DOHH2 (cell line): Measurements from ENCODE around the gene CHD9.

ENCODE experiments used
- H3F3A ChIP-seq: fragments of 200-600 bp; sonication (generic), shearing (Covaris generic); 2 replicates; pipeline ENCODE4 v1.6.0; 2016; ENCODE audit warnings: antibody characterized with exemption, mild to moderate bottlenecking; ENCODE audit not compliant: control insufficient read depth, insufficient read depth
- H3K27ac ChIP-seq: fragments of 200-600 bp; sonication (generic); 2 replicates; pipeline ENCODE4 v1.5.1; 2014; ENCODE audit warnings: low read depth, mild to moderate bottlenecking, low read length, moderate library complexity
- H3K27me3 ChIP-seq: fragments of 200-600 bp; sonication (generic); 2 replicates; pipeline ENCODE4 v1.6.1; 2014; ENCODE audit warnings: mild to moderate bottlenecking, low read length, mixed read lengths; ENCODE audit not compliant: control insufficient read depth
- H3K36me3 ChIP-seq: fragments of 200-600 bp; sonication (generic); 2 replicates; pipeline ENCODE4 v1.6.1; 2014; ENCODE audit warnings: mild to moderate bottlenecking, low read length, moderate library complexity, mixed read lengths; ENCODE audit not compliant: control insufficient read depth
- H3K4me1 ChIP-seq: fragments of 200-600 bp; sonication (generic); 2 replicates; pipeline ENCODE4 v1.6.1; 2014; ENCODE audit warnings: mild to moderate bottlenecking, low read length, mixed read lengths; ENCODE audit not compliant: control insufficient read depth
- H3K4me2 ChIP-seq: fragments of 200-600 bp; sonication (generic); 2 replicates; pipeline ENCODE4 v1.6.0; 2014; ENCODE audit warnings: mild to moderate bottlenecking, low read length, moderate library complexity
- H3K4me3 ChIP-seq: fragments of 200-600 bp; sonication (generic); 2 replicates; pipeline ENCODE4 v1.5.1; 2014; ENCODE audit warnings: mild to moderate bottlenecking, low read length, mixed read lengths
- H3K79me2 ChIP-seq: fragments of 200-600 bp; sonication (generic); 2 replicates; pipeline ENCODE4 v1.6.1; 2014; ENCODE audit warnings: mild to moderate bottlenecking, low read length, mixed read lengths; ENCODE audit not compliant: control insufficient read depth
- H3K9me2 ChIP-seq: fragments of 200-600 bp; sonication (generic); replicated peaks from 2 replicates; pipeline ENCODE4 v1.6.1; 2014; ENCODE audit warnings: mild to moderate bottlenecking, low read length, mixed read lengths; ENCODE audit not compliant: control insufficient read depth
- H3K9me3 ChIP-seq: fragments of 200-600 bp; sonication (generic); 2 replicates; pipeline ENCODE4 v1.6.1; 2014; ENCODE audit warnings: antibody characterized with exemption, low read length, mixed read lengths; ENCODE audit not compliant: control insufficient read depth, insufficient read depth
- H4K20me1 ChIP-seq: fragments of 200-600 bp; sonication (generic); 2 replicates; pipeline ENCODE4 v1.6.0; 2014; ENCODE audit warnings: low read depth, mild to moderate bottlenecking, antibody characterized with exemption, low read length, moderate library complexity; ENCODE audit not compliant: control insufficient read depth, insufficient read depth
- EZH2phosphoT487 ChIP-seq: fragments of 200-600 bp; sonication (generic); IDR thresholded peaks from 2 replicates; pipeline ENCODE4 v1.6.1; 2017; ENCODE audit warnings: borderline replicate concordance, mild to moderate bottlenecking, antibody characterized with exemption, low read length, moderate library complexity, mixed read lengths
- TF ChIP-seq, protein P1 (sequence below): fragments of 200-600 bp; sonication (generic); IDR thresholded peaks from one replicate; pipeline ENCODE4 v1.5.1; 2014; ENCODE audit warnings: antibody characterized with exemption, mild to moderate bottlenecking, low read depth, low read length; ENCODE audit not compliant: poor library complexity, severe bottlenecking

The CHD9 gene

DNA sequence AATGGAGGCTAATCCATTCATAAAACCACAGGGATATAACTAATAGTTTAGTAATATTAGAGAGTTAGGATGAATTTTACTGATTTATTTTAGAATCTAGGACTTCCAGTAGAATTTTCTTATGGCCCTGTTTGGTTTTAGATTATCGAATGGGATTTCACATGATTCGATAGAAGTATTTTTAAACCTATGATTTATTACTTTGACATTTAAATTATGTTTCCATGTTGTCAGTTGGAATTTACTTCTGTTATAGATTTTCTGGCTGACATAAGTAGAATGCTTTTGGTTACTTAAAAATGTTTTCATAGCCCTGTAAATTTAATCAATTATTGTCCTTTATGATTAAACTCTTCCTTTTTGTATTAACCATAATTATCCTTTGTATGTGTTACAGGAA, 158.8 kb downstream of the CHD9 start:
- no peaks in the 10 kb centered on the region for H4K20me1 ChIP-seq
- H3K79me2 ChIP-seq: peaks cover 83% of the 10 kb centered on the region
- no peak overlapping the region for H3K4me3 ChIP-seq
- TF ChIP-seq EZH2phosphoT487: no peak
- TF ChIP-seq, protein P1, sequence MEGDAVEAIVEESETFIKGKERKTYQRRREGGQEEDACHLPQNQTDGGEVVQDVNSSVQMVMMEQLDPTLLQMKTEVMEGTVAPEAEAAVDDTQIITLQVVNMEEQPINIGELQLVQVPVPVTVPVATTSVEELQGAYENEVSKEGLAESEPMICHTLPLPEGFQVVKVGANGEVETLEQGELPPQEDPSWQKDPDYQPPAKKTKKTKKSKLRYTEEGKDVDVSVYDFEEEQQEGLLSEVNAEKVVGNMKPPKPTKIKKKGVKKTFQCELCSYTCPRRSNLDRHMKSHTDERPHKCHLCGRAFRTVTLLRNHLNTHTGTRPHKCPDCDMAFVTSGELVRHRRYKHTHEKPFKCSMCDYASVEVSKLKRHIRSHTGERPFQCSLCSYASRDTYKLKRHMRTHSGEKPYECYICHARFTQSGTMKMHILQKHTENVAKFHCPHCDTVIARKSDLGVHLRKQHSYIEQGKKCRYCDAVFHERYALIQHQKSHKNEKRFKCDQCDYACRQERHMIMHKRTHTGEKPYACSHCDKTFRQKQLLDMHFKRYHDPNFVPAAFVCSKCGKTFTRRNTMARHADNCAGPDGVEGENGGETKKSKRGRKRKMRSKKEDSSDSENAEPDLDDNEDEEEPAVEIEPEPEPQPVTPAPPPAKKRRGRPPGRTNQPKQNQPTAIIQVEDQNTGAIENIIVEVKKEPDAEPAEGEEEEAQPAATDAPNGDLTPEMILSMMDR: no peak
- H3K36me3 ChIP-seq: peaks cover 25% of the 10 kb centered on the region
- peaks cover 52% of the 10 kb centered on the region for H3K4me1 ChIP-seq
- no peak overlapping the region for H3K27ac ChIP-seq
- H3K9me2 ChIP-seq: no peaks in the 10 kb centered on the region
- no peaks in the 10 kb centered on the region for H3K9me3 ChIP-seq
- H3K4me2 ChIP-seq: no peak overlapping the region
- H3F3A ChIP-seq: peaks cover 17% of the 10 kb centered on the region
- H3K27me3 ChIP-seq: no peaks in the 10 kb centered on the region

DNA sequence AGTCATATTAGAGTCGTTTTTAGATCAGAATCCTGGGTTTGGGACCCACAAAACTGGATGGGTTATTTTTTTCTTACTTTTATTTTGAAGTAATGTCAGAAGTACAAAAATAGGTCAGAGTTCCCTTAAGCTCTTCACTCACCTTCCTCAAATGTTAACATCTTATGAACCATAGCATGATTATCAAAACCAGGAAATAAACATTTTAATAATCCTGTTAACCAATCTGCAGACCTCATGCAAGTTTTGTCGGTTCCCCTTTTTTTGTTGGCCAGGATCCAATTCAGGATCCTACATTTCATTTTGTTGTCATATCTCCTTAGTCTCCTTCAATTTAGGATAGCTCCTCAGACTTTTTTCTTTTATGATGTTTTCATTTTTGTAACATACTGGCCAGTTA, 162.0 kb downstream of the CHD9 start:
- H3K27me3 ChIP-seq: no peaks in the 10 kb centered on the region
- peaks cover 62% of the 10 kb centered on the region for H3K4me1 ChIP-seq
- TF ChIP-seq, protein P1: no peak
- H3K4me3 ChIP-seq: peak overlapping the region; percentile 11; the same call in 1 of the 2 replicates
- H3K27ac ChIP-seq: peak overlapping the region; percentile 28
- H3K36me3 ChIP-seq: peaks cover 13% of the 10 kb centered on the region
- H3K4me2 ChIP-seq: peak overlapping the region; percentile 35
- H3K9me2 ChIP-seq: no peaks in the 10 kb centered on the region
- H3K79me2 ChIP-seq: peaks cover 81% of the 10 kb centered on the region
- peaks cover 28% of the 10 kb centered on the region for H3F3A ChIP-seq
- H4K20me1 ChIP-seq: peaks cover 3% of the 10 kb centered on the region; the same call in 1 of the 2 replicates
- H3K9me3 ChIP-seq: no peaks in the 10 kb centered on the region

GRCh38 chr16:53219371-53219770, 164.6 kb downstream of the CHD9 start:
- peaks cover 53% of the 10 kb centered on the region for H3K4me1 ChIP-seq
- TF ChIP-seq, protein P1: no peak
- H3K4me3 ChIP-seq: no peak overlapping the region
- H3K27ac ChIP-seq: peak overlapping the region; percentile 59
- peaks cover 28% of the 10 kb centered on the region for H3K36me3 ChIP-seq
- no peaks in the 10 kb centered on the region for H3K9me3 ChIP-seq
- peaks cover 67% of the 10 kb centered on the region for H3K79me2 ChIP-seq
- no peaks in the 10 kb centered on the region for H3K27me3 ChIP-seq
- H3F3A ChIP-seq: peaks cover 23% of the 10 kb centered on the region
- no peaks in the 10 kb centered on the region for H3K9me2 ChIP-seq
- peaks cover 3% of the 10 kb centered on the region; the same call in 1 of the 2 replicates for H4K20me1 ChIP-seq
- peak overlapping the region; percentile 50 for H3K4me2 ChIP-seq
